ENCODE measurements around the gene NTM.

DNA sequence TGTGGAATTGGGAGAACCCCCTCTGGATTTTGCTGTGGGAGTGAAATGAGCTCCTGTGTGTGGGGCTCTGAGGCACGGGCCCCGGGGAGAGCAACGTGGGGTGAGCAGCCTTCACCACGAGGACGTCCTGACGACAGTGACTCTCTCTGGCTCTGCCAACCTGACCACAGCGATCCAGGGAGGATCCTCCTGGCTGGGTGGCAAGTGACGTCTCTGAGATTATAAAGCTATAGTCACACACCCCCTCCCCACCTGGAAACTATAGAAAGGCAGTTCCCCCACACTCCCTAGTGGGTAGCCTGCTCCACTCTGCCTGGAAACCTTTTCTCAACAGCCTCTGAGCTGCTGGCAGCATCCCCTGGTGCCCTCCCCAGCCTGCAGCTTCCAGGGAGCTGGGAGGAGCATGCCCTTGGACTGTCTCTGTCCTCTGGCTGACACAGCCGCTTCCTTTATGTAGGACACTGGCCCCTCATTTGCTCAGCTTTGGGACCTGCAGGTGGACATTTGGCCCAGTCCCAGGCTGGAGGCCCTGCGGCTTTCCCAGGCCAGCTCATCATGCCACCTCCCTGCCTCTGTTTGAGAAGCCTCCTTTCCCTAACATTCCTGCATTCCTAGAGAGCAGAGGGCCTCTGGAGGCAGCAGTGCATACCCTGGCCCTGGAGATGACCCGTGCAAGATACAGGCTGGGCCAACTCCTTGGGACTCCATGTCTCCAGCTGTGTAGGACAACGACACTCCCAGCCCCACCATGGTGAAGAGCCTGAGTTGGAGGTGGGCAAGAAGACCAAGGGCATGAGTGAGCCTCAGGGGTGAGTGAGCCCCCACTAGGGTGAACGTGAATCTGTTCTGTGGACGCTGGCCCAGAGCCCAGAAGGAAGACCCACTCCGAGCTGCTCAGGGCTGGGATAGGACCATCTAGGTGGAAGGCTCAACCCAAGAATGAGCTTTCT is 314.0 kb downstream of the NTM start:
- TF ChIP-seq, protein P1, sequence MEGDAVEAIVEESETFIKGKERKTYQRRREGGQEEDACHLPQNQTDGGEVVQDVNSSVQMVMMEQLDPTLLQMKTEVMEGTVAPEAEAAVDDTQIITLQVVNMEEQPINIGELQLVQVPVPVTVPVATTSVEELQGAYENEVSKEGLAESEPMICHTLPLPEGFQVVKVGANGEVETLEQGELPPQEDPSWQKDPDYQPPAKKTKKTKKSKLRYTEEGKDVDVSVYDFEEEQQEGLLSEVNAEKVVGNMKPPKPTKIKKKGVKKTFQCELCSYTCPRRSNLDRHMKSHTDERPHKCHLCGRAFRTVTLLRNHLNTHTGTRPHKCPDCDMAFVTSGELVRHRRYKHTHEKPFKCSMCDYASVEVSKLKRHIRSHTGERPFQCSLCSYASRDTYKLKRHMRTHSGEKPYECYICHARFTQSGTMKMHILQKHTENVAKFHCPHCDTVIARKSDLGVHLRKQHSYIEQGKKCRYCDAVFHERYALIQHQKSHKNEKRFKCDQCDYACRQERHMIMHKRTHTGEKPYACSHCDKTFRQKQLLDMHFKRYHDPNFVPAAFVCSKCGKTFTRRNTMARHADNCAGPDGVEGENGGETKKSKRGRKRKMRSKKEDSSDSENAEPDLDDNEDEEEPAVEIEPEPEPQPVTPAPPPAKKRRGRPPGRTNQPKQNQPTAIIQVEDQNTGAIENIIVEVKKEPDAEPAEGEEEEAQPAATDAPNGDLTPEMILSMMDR (conservative IDR thresholded peaks at IDR 0.05) = no peak
- no peak for TF ChIP-seq ZFX (IDR thresholded peaks at IDR 0.05)

All from C4-2B (cell line).